22Rv1 (cell line): Measurements from ENCODE around the gene CHM.

Experiments used
- ZFX ChIP-seq: fragments of 450-650 bp; IDR thresholded peaks from 2 replicates; pipeline ENCODE4 v1.6.1; 2017; ENCODE audit warnings: antibody characterized with exemption, borderline replicate concordance
- TF ChIP-seq, protein P1 (sequence below): fragments of 450-650 bp; IDR thresholded peaks from 2 replicates; pipeline ENCODE4 v1.5.1; 2017; ENCODE audit warnings: mild to moderate bottlenecking

DNA sequence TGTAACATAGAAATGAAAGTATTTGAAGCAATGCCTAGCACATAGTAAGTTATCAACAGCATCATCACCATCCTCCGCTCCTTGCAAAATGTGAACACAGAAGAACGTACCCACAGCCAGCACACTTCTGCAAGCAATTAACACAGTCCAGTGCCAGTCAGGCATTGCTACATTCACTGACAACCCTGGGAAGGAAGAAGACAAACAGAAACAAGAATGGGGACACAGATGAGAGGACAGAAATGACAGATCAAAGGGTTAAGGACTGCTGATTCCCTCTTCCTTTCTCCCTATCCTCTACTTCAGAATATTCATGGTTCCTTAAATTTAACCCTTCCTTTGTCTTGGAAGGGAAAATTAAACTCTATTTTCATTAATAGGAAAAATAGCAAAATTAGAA lies 53.1 kb downstream of the CHM start:
- TF ChIP-seq, protein P1, sequence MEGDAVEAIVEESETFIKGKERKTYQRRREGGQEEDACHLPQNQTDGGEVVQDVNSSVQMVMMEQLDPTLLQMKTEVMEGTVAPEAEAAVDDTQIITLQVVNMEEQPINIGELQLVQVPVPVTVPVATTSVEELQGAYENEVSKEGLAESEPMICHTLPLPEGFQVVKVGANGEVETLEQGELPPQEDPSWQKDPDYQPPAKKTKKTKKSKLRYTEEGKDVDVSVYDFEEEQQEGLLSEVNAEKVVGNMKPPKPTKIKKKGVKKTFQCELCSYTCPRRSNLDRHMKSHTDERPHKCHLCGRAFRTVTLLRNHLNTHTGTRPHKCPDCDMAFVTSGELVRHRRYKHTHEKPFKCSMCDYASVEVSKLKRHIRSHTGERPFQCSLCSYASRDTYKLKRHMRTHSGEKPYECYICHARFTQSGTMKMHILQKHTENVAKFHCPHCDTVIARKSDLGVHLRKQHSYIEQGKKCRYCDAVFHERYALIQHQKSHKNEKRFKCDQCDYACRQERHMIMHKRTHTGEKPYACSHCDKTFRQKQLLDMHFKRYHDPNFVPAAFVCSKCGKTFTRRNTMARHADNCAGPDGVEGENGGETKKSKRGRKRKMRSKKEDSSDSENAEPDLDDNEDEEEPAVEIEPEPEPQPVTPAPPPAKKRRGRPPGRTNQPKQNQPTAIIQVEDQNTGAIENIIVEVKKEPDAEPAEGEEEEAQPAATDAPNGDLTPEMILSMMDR = no peak
- no peak for TF ChIP-seq ZFX
